K562 (cell line): ENCODE measurements around the gene LOXHD1. TPM values are rescaled to one million over a fixed set of nuclear protein-coding genes. Genes with fewer than 3 reads are reported as not detected.

Experiments
- ATAC-seq: fragments of 200-7000 bp; cut with Tn5 transposase; 3 replicates; pipeline ENCODE4 v1.9.1; 2020; ENCODE audit warnings: moderate library complexity
- BruUV-seq: library from RNA; stranded (reverse); fragments of 400-500 nt; replicated peaks from 2 replicates; lab custom pipeline; 2021; lab: Mats Ljungman, UMichigan
- CTCF ChIA-PET: fragments of 300-600 bp; formaldehyde crosslinking; extraction: SDS; loops from one replicate; lab custom pipeline; 2021; ENCODE audit warnings: low intra/inter-chr PET ratio; lab: Yijun Ruan, JAX
- POLR2A ChIA-PET: fragments of 300-600, 350-650 bp; sonication (Branson Sonifier 250); formaldehyde crosslinking; extraction: SDS; loops from one replicate; lab custom pipeline; 2021; ENCODE audit warnings: antibody characterized with exemption, inconsistent platforms; lab: Yijun Ruan, JAX
- DNase-seq, 4 experiments: peaks; one replicate each; pipeline versions ENCODE4 v3.0.0 to v3.0.0-alpha.2; 2011 to 2018; ENCODE audit warnings: low spot score in 3 of 4, mixed read lengths in 3 of 4; ENCODE audit errors: extremely low read depth in 1 of 4
- FAIRE-seq: peaks from 2 replicates; lab custom pipeline; 2011; peaks lifted over from hg19 to GRCh38; lab: Jason Lieb, UNC
- H2AFZ ChIP-seq: 2 replicates; pipeline ENCODE4 v1.6.0; 2011; ENCODE audit warnings: low read depth, low read length, control low read depth, inconsistent platforms
- H3K27ac ChIP-seq: fragments of 200-600 bp; 3 replicates; pipeline ENCODE4 v1.8.0; 2011; ENCODE audit warnings: low read depth, mild to moderate bottlenecking, control low read depth, inconsistent platforms, low read length, moderate library complexity, mixed read lengths; ENCODE audit errors: extremely low read depth
- H3K27me3 ChIP-seq, 2 experiments: fragments of 300-600 bp in 1 of 2; 2 replicates in 1 of 2; 3 replicates in 1 of 2; pipeline versions ENCODE4 v1.6.0 to v1.8.0; 2011; ENCODE audit warnings: inconsistent platforms in 2 of 2, low read length in 2 of 2, mild to moderate bottlenecking in 1 of 2, mixed read lengths in 1 of 2, moderate library complexity in 1 of 2; ENCODE audit not compliant: control insufficient read depth in 2 of 2, insufficient read depth in 2 of 2
- H3K36me3 ChIP-seq: fragments of 300-600 bp; 3 replicates; pipeline ENCODE4 v1.8.0; 2011; ENCODE audit warnings: mild to moderate bottlenecking, low read length, inconsistent platforms; ENCODE audit not compliant: control insufficient read depth, insufficient read depth
- H3K4me1 ChIP-seq, 2 experiments: fragments of 200-600 bp in 1 of 2; replicated peaks in 1 of 2; 2 replicates in 1 of 2; 3 replicates in 1 of 2; pipeline versions ENCODE4 v1.5.1 to v1.8.0; 2011; ENCODE audit warnings: inconsistent platforms in 2 of 2, low read length in 2 of 2, mild to moderate bottlenecking in 1 of 2, mixed read lengths in 1 of 2, moderate library complexity in 1 of 2; ENCODE audit not compliant: control insufficient read depth in 2 of 2, insufficient read depth in 2 of 2
- H3K4me2 ChIP-seq: 2 replicates; pipeline ENCODE4 v1.6.1; 2011; ENCODE audit warnings: low read length, control low read depth, inconsistent platforms, mixed read lengths; ENCODE audit not compliant: insufficient read depth
- H3K4me3 ChIP-seq: fragments of 200-600 bp; sonication (generic), shearing (Covaris generic); 2 replicates; pipeline ENCODE4 v1.5.1; 2016; ENCODE audit warnings: control low read depth, inconsistent platforms
- H3K79me2 ChIP-seq: fragments of 200-600 bp; 3 replicates; pipeline ENCODE4 v1.8.0; 2011; ENCODE audit warnings: low read length, inconsistent platforms; ENCODE audit not compliant: control insufficient read depth, insufficient read depth
- H3K9ac ChIP-seq, 2 experiments: 2 replicates each; pipeline versions ENCODE4 v1.6.0 to v1.6.1; 2011; ENCODE audit warnings: low read depth in 2 of 2, low read length in 2 of 2, control low read depth in 1 of 2, inconsistent platforms in 1 of 2, mild to moderate bottlenecking in 1 of 2, mixed read lengths in 1 of 2; ENCODE audit not compliant: insufficient read depth in 1 of 2
- H3K9me1 ChIP-seq: one replicate; pipeline ENCODE4 v1.6.0; 2011; ENCODE audit warnings: inconsistent platforms, mild to moderate bottlenecking, low read length, moderate library complexity; ENCODE audit not compliant: control insufficient read depth, insufficient read depth
- H3K9me3 ChIP-seq: replicated peaks from 2 replicates; pipeline ENCODE4 v1.5.1; 2011; ENCODE audit warnings: low read depth, low read length, inconsistent platforms; ENCODE audit not compliant: control insufficient read depth, insufficient read depth
- H4K20me1 ChIP-seq: replicated peaks from 2 replicates; pipeline ENCODE4 v1.6.1; 2011; ENCODE audit warnings: low read length, inconsistent platforms, mixed read lengths; ENCODE audit not compliant: control insufficient read depth, insufficient read depth
- CHD1 ChIP-seq: fragments of 200-600 bp; sonication (generic); IDR thresholded peaks from one replicate; pipeline ENCODE4 v1.6.1; 2012; ENCODE audit warnings: mild to moderate bottlenecking, moderate library complexity, low read length, inconsistent platforms
- GTF2A2 ChIP-seq: IDR thresholded peaks from 2 replicates; pipeline ENCODE4 v1.6.1; 2016; ENCODE audit warnings: mild to moderate bottlenecking, missing genetic modification characterization, missing compliant biosample characterization
- HEY1 ChIP-seq: fragments of 250-450 bp; sonication (Bioruptor Pico); IDR thresholded peaks from 2 replicates; pipeline ENCODE4 v1.5.0; 2020; ENCODE audit warnings: mild to moderate bottlenecking, moderate library complexity, borderline replicate concordance
- MYBL2 ChIP-seq, 2 experiments: fragments of 450-650 bp in 1 of 2; sonication (generic) in 1 of 2; formaldehyde crosslinking in 1 of 2; IDR thresholded peaks; 2 replicates each; pipeline versions ENCODE4 v1.6.1 to v1.8.1; 2017 to 2022; ENCODE audit warnings: borderline replicate concordance in 1 of 2, inconsistent platforms in 1 of 2, low read depth in 1 of 2, mild to moderate bottlenecking in 1 of 2, missing genetic modification reagents in 1 of 2, moderate library complexity in 1 of 2
- POLR2A ChIP-seq: fragments of 450-650 bp; conservative IDR thresholded peaks from 2 replicates; pipeline ENCODE4 v1.6.1; 2016
- POLR2H ChIP-seq: IDR thresholded peaks from 2 replicates; pipeline ENCODE4 v1.6.1; 2016; ENCODE audit warnings: missing genetic modification characterization, low read depth, mild to moderate bottlenecking, control low read depth, missing compliant biosample characterization, moderate library complexity
- XRCC5 ChIP-seq: fragments of 200-400 bp; formaldehyde crosslinking; IDR thresholded peaks from 2 replicates; pipeline ENCODE4 v1.6.1; 2017; ENCODE audit warnings: low read depth, mild to moderate bottlenecking, low read length
- ZBTB9 ChIP-seq: fragments of 450-650 bp; formaldehyde crosslinking; IDR thresholded peaks from 2 replicates; pipeline ENCODE4 v1.4.0; 2020; ENCODE audit warnings: mild to moderate bottlenecking, moderate library complexity
- WGBS: fragments of 100-300 bp; shearing (Covaris generic); methylation state at CpG from one replicate; pipeline ENCODE4 v1.1.6; 2016; ENCODE audit warnings: low coverage, mixed read lengths; ENCODE audit not compliant: insufficient coverage; ENCODE audit errors: missing lambda C conversion rate; 5-methylcytosine and 5-hydroxymethylcytosine counted together
- in situ Hi-C: fragments of 300-500 bp; cut with MboI; formaldehyde crosslinking; loops from 4 replicates; pipeline ENCODE4 v1.15.0; 2018; ENCODE audit warnings: inconsistent platforms, mixed read lengths
- intact Hi-C: fragments of 100-400 bp; cut with micrococcal nuclease; formaldehyde crosslinking; loops from 2 replicates; pipeline ENCODE4 v1.14.2; 2022
- polyA plus RNA-seq, 8 experiments: library from polyadenylated mRNA; depleted of rRNA in 4 of 8; stranded (reverse) in 5 of 8; unstranded in 3 of 8; fragments of >200 nt; fragmentation: Nextera tagmentation in 2 of 8; fragmentation: Illumina TruSeq in 1 of 8; extraction: Ambion mirVana in 2 of 8; extraction: Trizol in 1 of 8; gene quantifications; 2 replicates each; pipeline versions ENCODE4 v1.2.1 to v1.2.3, GENCODE V29; 2011 to 2014; ENCODE audit warnings: inconsistent platforms in 1 of 8, missing spikeins in 1 of 8
- total RNA-seq, 7 experiments: library from RNA; depleted of rRNA in 6 of 7; stranded (reverse); fragments of >200 nt in 6 of 7; fragmentation: Illumina TruSeq in 2 of 7; extraction: Trizol in 2 of 7; gene quantifications; 2 replicates each; pipeline versions ENCODE4 v1.2.1 to v1.2.3, GENCODE V29; 2011 to 2021; ENCODE audit warnings: low replicate concordance in 1 of 7
- TF ChIP-seq, protein P1 (sequence below): fragments of 250-450 bp; sonication (Bioruptor Pico); IDR thresholded peaks from 2 replicates; pipeline ENCODE4 v1.8.0; 2021; ENCODE audit warnings: moderate library complexity, mild to moderate bottlenecking, inconsistent platforms

The LOXHD1 gene
- total and polyA plus RNA-seq, 9 of the 15 experiments (the other 6 are each of a cell fraction or from before 2014, with no cell fraction given): not detected

GRCh38 chr18:46531482-46531881 is 125.5 kb downstream of the LOXHD1 start (continued):
- TF ChIP-seq XRCC5: no peak
- TF ChIP-seq POLR2A: no peak
- TF ChIP-seq HEY1 (CRISPR knock-in tag): no peak

DNA sequence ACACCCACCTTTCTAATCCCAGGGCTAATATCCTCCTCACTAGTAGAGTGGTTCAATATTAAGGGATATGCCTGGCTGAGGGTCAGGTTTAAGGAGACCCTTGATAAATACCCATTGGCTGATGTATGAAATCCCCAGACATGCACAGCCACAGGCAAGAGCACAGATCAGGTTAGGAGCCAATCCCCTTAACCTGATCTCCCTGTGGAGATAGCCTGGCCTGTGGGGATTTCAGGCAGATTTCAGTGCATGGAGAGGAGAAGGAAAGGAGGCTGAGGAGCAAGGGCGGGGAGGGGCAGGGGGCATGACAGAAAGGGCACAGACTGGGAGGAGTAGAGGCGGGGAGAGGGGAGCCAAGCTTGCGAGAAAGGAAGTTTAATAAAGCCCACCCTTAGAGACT is 129.0 kb downstream of the LOXHD1 start:
- Histone ChIP-seq H3K9me1 (no peaks in the 10 kb centered on the region), H3K4me3 (no peak overlapping the region), H3K9ac (no peak overlapping the region), H3K79me2 (no peaks in the 10 kb centered on the region), H3K27ac (no peak overlapping the region), H2AFZ (no peak overlapping the region), H3K9me3 (no peaks in the 10 kb centered on the region), H4K20me1 (no peaks in the 10 kb centered on the region), H3K4me2 (no peak overlapping the region), H3K27me3 (no peaks in the 10 kb centered on the region), H3K36me3 (no peaks in the 10 kb centered on the region), H3K4me1 (no peaks in the 10 kb centered on the region)
- no peak for FAIRE-seq
- no peak for TF ChIP-seq GTF2A2 (tag)
- TF ChIP-seq ZBTB9 (CRISPR knock-in tag): no peak
- no peak for TF ChIP-seq POLR2H
- TF ChIP-seq, protein P1, sequence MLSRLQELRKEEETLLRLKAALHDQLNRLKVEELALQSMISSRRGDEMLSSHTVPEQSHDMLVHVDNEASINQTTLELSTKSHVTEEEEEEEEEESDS (CRISPR knock-in tag): no peak
- no peak for TF ChIP-seq MYBL2 (IDR thresholded peaks at IDR 0.05; ENCODE audit: low read depth)
- TF ChIP-seq MYBL2 (CRISPR knock-in tag; IDR thresholded peaks at IDR 0.05; ENCODE audit: borderline replicate concordance): no peak
- TF ChIP-seq CHD1: no peak
- ChIA-PET POLR2A (interaction anchor here (1.2 kb wide), 1 partner anchor 15 kb away, joined by 3 read pairs; no protein-coding TSS in a partner anchor), CTCF (no interaction called here)
- ATAC-seq: no peak
- no TSS peak for BruUV-seq
- WGBS: 0% methylated on average over 3 of the region's 3 CpGs
- intact Hi-C loops: no loop called here
- DNase-seq: no peak
- in situ Hi-C loops: no loop called here
